ENCODE data around the gene PARD3B. TPM values are rescaled to one million over a fixed set of nuclear protein-coding genes. Genes with fewer than 3 reads are reported as not detected.

The PARD3B gene
- total and polyA plus RNA-seq, 2 of the 8 experiments (the other 6 are each of a cell fraction or from before 2014, with no cell fraction given) = 1.2 to 5.7 TPM

GRCh38 chr2:205377324-205377723 is 832.0 kb downstream of the PARD3B start:
- H3K4me3 ChIP-seq (ENCODE audit: extremely low read depth in 1 of 4, insufficient read depth in 2 of 4, low read depth in 3 of 4, low read length in 4 of 4) = no peak overlapping the region
- H2BK20ac ChIP-seq (ENCODE audit: low read length) = no peak overlapping the region
- no peaks in the 10 kb centered on the region for H3K4me1 ChIP-seq (replicated peaks in 1 of 4; ENCODE audit: control insufficient read depth in 3 of 4, insufficient read depth in 4 of 4, low read length in 3 of 4)
- H2BK5ac ChIP-seq (ENCODE audit: low read depth, low read length) = no peak overlapping the region
- H3K9ac ChIP-seq (replicated peaks in 1 of 4; ENCODE audit: extremely low read depth in 1 of 4, low read depth in 3 of 4, low read length in 3 of 4) = no peak overlapping the region
- no peak for DNase-seq (ENCODE audit: low read depth in 1 of 2, low spot score in 2 of 2)
- no peak overlapping the region for H3K14ac ChIP-seq (ENCODE audit: insufficient read length)
- H3K9me3 ChIP-seq (ENCODE audit: insufficient read depth in 2 of 2, low read depth in 1 of 2, low read length in 1 of 2) = no peaks in the 10 kb centered on the region
- H4K91ac ChIP-seq (replicated peaks; ENCODE audit: insufficient read length, low read length) = no peak overlapping the region
- no peak for FAIRE-seq
- no peak overlapping the region for H2BK15ac ChIP-seq (ENCODE audit: low read length)
- no peak overlapping the region for H2BK120ac ChIP-seq (replicated peaks; ENCODE audit: low read depth, low read length)
- no peak overlapping the region for H3K56ac ChIP-seq (replicated peaks; ENCODE audit: insufficient read length, low read depth, low read length)
- H3K36me3 ChIP-seq (ENCODE audit: control insufficient read depth in 2 of 4, insufficient read depth in 4 of 4, low read length in 3 of 4) = no peaks in the 10 kb centered on the region
- no peak overlapping the region for H2AK5ac ChIP-seq (ENCODE audit: low read depth, low read length)
- H2AFZ ChIP-seq (ENCODE audit: low read length) = no peak overlapping the region
- no peaks in the 10 kb centered on the region for H3K79me2 ChIP-seq (ENCODE audit: control insufficient read depth in 1 of 2, insufficient read depth in 2 of 2, low read length in 2 of 2)
- H3K4me2 ChIP-seq (ENCODE audit: insufficient read depth in 1 of 2, low read depth in 2 of 2, low read length in 2 of 2) = no peak overlapping the region
- no peak overlapping the region for H2BK12ac ChIP-seq (ENCODE audit: low read depth, low read length)
- H3K79me1 ChIP-seq (ENCODE audit: low read depth, low read length) = no peaks in the 10 kb centered on the region
- ChIA-PET POLR2A (ENCODE audit: partially characterized antibody) (no interaction called here), CTCF (ENCODE audit: partially characterized antibody) (interaction anchor here (1.5 kb wide), 1 partner anchor 302 kb away, joined by 5 read pairs; no protein-coding TSS in a partner anchor)
- no peak overlapping the region for H3K23ac ChIP-seq (ENCODE audit: insufficient read length)
- H3K18ac ChIP-seq (ENCODE audit: extremely low read depth, low read length) = no peak overlapping the region
- no peaks in the 10 kb centered on the region for H4K20me1 ChIP-seq (replicated peaks in 1 of 2; ENCODE audit: control insufficient read depth in 1 of 2, insufficient read depth in 2 of 2, low read length in 2 of 2)
- no peaks in the 10 kb centered on the region for H3K23me2 ChIP-seq (ENCODE audit: low read depth, low read length)
- no peak overlapping the region for H3K4ac ChIP-seq (replicated peaks; ENCODE audit: insufficient read length, low read depth, low read length)
- H4K8ac ChIP-seq (ENCODE audit: extremely low read depth, insufficient read depth, low read length) = no peak overlapping the region
- no peaks in the 10 kb centered on the region for H3K27me3 ChIP-seq (replicated peaks in 1 of 4; ENCODE audit: control insufficient read depth in 3 of 4, extremely low read depth in 1 of 4, insufficient read depth in 3 of 4, low read length in 3 of 4)
- H4K5ac ChIP-seq (ENCODE audit: insufficient read length, low read depth, low read length) = no peak overlapping the region
- no peak overlapping the region for H3K27ac ChIP-seq (ENCODE audit: low read depth, low read length)
- TF ChIP-seq SAP30 (IDR thresholded peaks at IDR 0.05; ENCODE audit: insufficient read depth, insufficient replicate concordance, low read length) (no peak), JUND (IDR thresholded peaks at IDR 0.05; ENCODE audit: low read length) (no peak), MAX (IDR thresholded peaks at IDR 0.05) (no peak), SIN3A (conservative IDR thresholded peaks at IDR 0.05 in 1 of 2, IDR thresholded peaks at IDR 0.05 in 1 of 2; ENCODE audit: low read depth in 1 of 2, low read length in 2 of 2) (no peak), EGR1 (IDR thresholded peaks at IDR 0.05; ENCODE audit: borderline replicate concordance, low read depth, low read length) (no peak), USF2 (IDR thresholded peaks at IDR 0.05; ENCODE audit: low read length) (no peak), TAF7 (optimal IDR thresholded peaks at IDR 0.05; ENCODE audit: borderline replicate concordance, low read depth, low read length) (no peak), SP2 (IDR thresholded peaks at IDR 0.05; ENCODE audit: low read length) (no peak), BRCA1 (IDR thresholded peaks at IDR 0.05; ENCODE audit: low read depth, low read length) (no peak), CHD2 (IDR thresholded peaks at IDR 0.05; ENCODE audit: low read length) (no peak), HDAC2 (IDR thresholded peaks at IDR 0.05; ENCODE audit: borderline replicate concordance in 1 of 2, low read depth in 2 of 2, low read length in 2 of 2) (no peak), CHD1 (IDR thresholded peaks at IDR 0.05; ENCODE audit: low read depth, low read length) (no peak)

Data from H1 (cell line).